ENCODE data around the gene NKTR. TPM values are rescaled to one million over a fixed set of nuclear protein-coding genes. Genes with fewer than 3 reads are reported as not detected.

The NKTR gene
- total RNA-seq, 1 donor from 2014 or later = 118 TPM

GRCh38 chr3:42581400-42581708 is 19.1 kb upstream of the NKTR start:
- DNase-seq (ENCODE audit: low spot score) = no peak
- H3K27me3 Mint-ChIP-seq (ENCODE audit: unreplicated experiment) = peaks cover 3% of the 10 kb centered on the region
- H3K36me3 Mint-ChIP-seq (ENCODE audit: low read depth, unreplicated experiment) = peaks cover 5% of the 10 kb centered on the region
- TF ChIP-seq, protein P1, sequence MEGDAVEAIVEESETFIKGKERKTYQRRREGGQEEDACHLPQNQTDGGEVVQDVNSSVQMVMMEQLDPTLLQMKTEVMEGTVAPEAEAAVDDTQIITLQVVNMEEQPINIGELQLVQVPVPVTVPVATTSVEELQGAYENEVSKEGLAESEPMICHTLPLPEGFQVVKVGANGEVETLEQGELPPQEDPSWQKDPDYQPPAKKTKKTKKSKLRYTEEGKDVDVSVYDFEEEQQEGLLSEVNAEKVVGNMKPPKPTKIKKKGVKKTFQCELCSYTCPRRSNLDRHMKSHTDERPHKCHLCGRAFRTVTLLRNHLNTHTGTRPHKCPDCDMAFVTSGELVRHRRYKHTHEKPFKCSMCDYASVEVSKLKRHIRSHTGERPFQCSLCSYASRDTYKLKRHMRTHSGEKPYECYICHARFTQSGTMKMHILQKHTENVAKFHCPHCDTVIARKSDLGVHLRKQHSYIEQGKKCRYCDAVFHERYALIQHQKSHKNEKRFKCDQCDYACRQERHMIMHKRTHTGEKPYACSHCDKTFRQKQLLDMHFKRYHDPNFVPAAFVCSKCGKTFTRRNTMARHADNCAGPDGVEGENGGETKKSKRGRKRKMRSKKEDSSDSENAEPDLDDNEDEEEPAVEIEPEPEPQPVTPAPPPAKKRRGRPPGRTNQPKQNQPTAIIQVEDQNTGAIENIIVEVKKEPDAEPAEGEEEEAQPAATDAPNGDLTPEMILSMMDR (IDR thresholded peaks at IDR 0.05; ENCODE audit: unreplicated experiment) = no peak
- peaks cover 31% of the 10 kb centered on the region for H3K4me1 Mint-ChIP-seq (ENCODE audit: unreplicated experiment)
- no peaks in the 10 kb centered on the region for H3K9me3 Mint-ChIP-seq (ENCODE audit: unreplicated experiment)
- H3K27ac Mint-ChIP-seq (ENCODE audit: unreplicated experiment) = peak overlapping the region; percentile 44
- peak overlapping the region; percentile 90 for H3K4me3 Mint-ChIP-seq (ENCODE audit: unreplicated experiment)

GRCh38 chr3:42581709-42582473 is 18.6 kb upstream of the NKTR start, which contains the start of gene SEC22C:
TSS of gene SEC22C (minus strand) at chr3:42581967. CDS start at chr3:42569046, 12,921 bp downstream.
- TF ChIP-seq, protein P1 (IDR thresholded peaks at IDR 0.05; ENCODE audit: unreplicated experiment) = no peak
- Mint-ChIP-seq H3K9me3 (ENCODE audit: unreplicated experiment) (no peaks in the 10 kb centered on the region), H3K4me1 (ENCODE audit: unreplicated experiment) (peaks cover 36% of the 10 kb centered on the region), H3K27ac (ENCODE audit: unreplicated experiment) (peak within 1 kb of the TSS; percentile 81), H3K4me3 (ENCODE audit: unreplicated experiment) (peak within 1 kb of the TSS; percentile 94), H3K27me3 (ENCODE audit: unreplicated experiment) (peaks cover 5% of the 10 kb centered on the region), H3K36me3 (ENCODE audit: low read depth, unreplicated experiment) (peaks cover 5% of the 10 kb centered on the region)
- DNase-seq (ENCODE audit: low spot score) = peak; percentile 96

DNA sequence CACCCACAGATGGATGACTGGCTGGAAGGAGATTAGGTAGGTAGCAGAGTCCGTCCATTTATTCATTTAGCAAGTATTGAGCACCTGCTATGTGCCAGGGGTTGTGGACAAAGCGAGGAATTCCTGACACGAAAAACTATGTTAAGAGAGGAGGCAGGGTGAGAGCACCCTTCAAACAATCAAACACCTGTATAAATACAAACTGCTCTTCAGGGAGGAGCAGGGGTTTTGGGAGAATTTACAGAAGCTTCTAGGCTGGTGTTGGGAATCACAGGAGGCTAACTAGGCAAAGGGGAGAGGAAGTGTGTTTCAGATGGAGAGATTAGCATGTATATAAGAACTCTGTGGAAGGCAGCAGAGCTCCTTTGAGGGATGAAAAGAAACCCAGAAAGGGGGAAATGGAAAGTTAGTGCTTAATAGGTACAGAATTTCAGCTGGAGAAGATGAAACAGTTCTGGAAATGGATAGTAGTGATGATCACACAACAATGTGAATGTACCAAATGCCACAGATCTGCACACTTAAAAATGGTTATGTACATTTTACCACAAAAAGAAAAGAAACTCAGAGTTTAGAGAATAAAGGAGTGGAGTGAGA is 17.9 kb upstream of the NKTR start:
- Mint-ChIP-seq H3K36me3 (ENCODE audit: low read depth, unreplicated experiment) (peaks cover 5% of the 10 kb centered on the region), H3K27me3 (ENCODE audit: unreplicated experiment) (peaks cover 8% of the 10 kb centered on the region), H3K4me1 (ENCODE audit: unreplicated experiment) (peaks cover 40% of the 10 kb centered on the region), H3K27ac (ENCODE audit: unreplicated experiment) (peak overlapping the region; percentile 81), H3K9me3 (ENCODE audit: unreplicated experiment) (no peaks in the 10 kb centered on the region), H3K4me3 (ENCODE audit: unreplicated experiment) (peak overlapping the region; percentile 94)
- TF ChIP-seq, protein P1 (IDR thresholded peaks at IDR 0.05; ENCODE audit: unreplicated experiment) = no peak
- no peak for DNase-seq (ENCODE audit: low spot score)

DNA sequence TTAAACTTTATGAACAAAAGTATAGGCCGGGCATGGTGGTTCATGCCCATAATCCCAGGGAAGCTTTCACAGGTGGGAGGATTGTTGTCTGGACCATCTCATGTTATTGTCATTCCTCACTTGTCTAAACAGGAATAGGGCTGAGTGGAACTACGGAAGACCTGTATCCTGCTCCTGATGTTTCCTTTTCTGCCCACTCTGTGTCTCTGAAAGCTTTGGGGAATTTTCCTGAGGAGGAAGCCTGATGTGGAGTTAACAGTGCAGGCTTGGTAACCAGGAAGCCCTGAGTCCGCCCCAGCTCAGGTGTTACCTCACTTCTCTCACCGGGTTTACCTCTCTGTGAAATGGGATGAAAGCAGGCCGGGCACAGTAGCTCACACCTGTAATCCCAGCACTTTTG is 11.9 kb upstream of the NKTR start:
- H3K27ac Mint-ChIP-seq (ENCODE audit: unreplicated experiment) = peak overlapping the region; percentile 82
- peaks cover 18% of the 10 kb centered on the region for H3K27me3 Mint-ChIP-seq (ENCODE audit: unreplicated experiment)
- TF ChIP-seq, protein P1 (IDR thresholded peaks at IDR 0.05; ENCODE audit: unreplicated experiment) = no peak
- H3K9me3 Mint-ChIP-seq (ENCODE audit: unreplicated experiment) = no peaks in the 10 kb centered on the region
- DNase-seq (ENCODE audit: low spot score) = peak; percentile 38
- H3K36me3 Mint-ChIP-seq (ENCODE audit: low read depth, unreplicated experiment) = peaks cover 7% of the 10 kb centered on the region
- peak overlapping the region; percentile 15 for H3K4me3 Mint-ChIP-seq (ENCODE audit: unreplicated experiment)
- peaks cover 46% of the 10 kb centered on the region for H3K4me1 Mint-ChIP-seq (ENCODE audit: unreplicated experiment)
